Activated CD8-positive, alpha-beta memory T cell treated with anti-CD3 and anti-CD28 coated beads for 4 hours (primary cell): Measurements from ENCODE around the gene SH3GL3.

Experiments used
- DNase-seq, 2 donors: peaks; one replicate each; pipeline ENCODE4 v3.0.0-alpha.2; 2020; ENCODE audit warnings: low read depth in 2 of 2

Gene SH3GL3

GRCh38 chr15:83462026-83462425 lies 14.9 kb downstream of the SH3GL3 start:
- no peak for DNase-seq

- no peak for DNase-seq
Measured at GRCh38 chr15:83462953-83463433, 15.9 kb downstream of the SH3GL3 start.

- no peak for DNase-seq
Measured at GRCh38 chr15:83470887-83471286, 23.7 kb downstream of the SH3GL3 start.

- DNase-seq = no peak
Measured at GRCh38 chr15:83471307-83471866, 24.2 kb downstream of the SH3GL3 start.

- DNase-seq = no peak
Measured at GRCh38 chr15:83472151-83472550, 25.0 kb downstream of the SH3GL3 start.

GRCh38 chr15:83472797-83473196 lies 25.7 kb downstream of the SH3GL3 start:
- DNase-seq = no peak

- DNase-seq = no peak
Measured at GRCh38 chr15:83474578-83474977, 27.4 kb downstream of the SH3GL3 start.

GRCh38 chr15:83475551-83475950 lies 28.4 kb downstream of the SH3GL3 start:
- no peak for DNase-seq

- no peak for DNase-seq
Measured at GRCh38 chr15:83476066-83476465, 28.9 kb downstream of the SH3GL3 start.

- DNase-seq = no peak
Measured at GRCh38 chr15:83476708-83477107, 29.6 kb downstream of the SH3GL3 start.

- DNase-seq = no peak
Measured at GRCh38 chr15:83477172-83477807, 30.1 kb downstream of the SH3GL3 start.

GRCh38 chr15:83477808-83478537 lies 30.8 kb downstream of the SH3GL3 start:
- DNase-seq = no peak

- DNase-seq = no peak
Measured at GRCh38 chr15:83483612-83484011, 36.5 kb downstream of the SH3GL3 start.

GRCh38 chr15:83484636-83485035 lies 37.5 kb downstream of the SH3GL3 start:
- DNase-seq = no peak

- no peak for DNase-seq
Measured at GRCh38 chr15:83486363-83486762, 39.2 kb downstream of the SH3GL3 start.

GRCh38 chr15:83487519-83487918 lies 40.4 kb downstream of the SH3GL3 start:
- no peak for DNase-seq

- no peak for DNase-seq
Measured at GRCh38 chr15:83489690-83490089, 42.5 kb downstream of the SH3GL3 start.

GRCh38 chr15:83491486-83491885 lies 44.3 kb downstream of the SH3GL3 start:
- DNase-seq = no peak

GRCh38 chr15:83496766-83497165 lies 49.6 kb downstream of the SH3GL3 start:
- no peak for DNase-seq

- DNase-seq = no peak
Measured at GRCh38 chr15:83498374-83498773, 51.2 kb downstream of the SH3GL3 start.

- DNase-seq = no peak
Measured at GRCh38 chr15:83498801-83499200, 51.7 kb downstream of the SH3GL3 start.

GRCh38 chr15:83499476-83499875 lies 52.3 kb downstream of the SH3GL3 start:
- DNase-seq = no peak
